HL-60 (cell line): ENCODE measurements around the gene PBX1.

ENCODE experiments used
- DNase-seq, 2 experiments: peaks; one replicate each; pipeline ENCODE4 v3.0.0-alpha.2; 2010 to 2020; ENCODE audit warnings: low read depth in 1 of 2, low spot score in 1 of 2
- H3K27ac ChIP-seq: fragments of 250-450 bp; sonication (Bioruptor Pico); replicated peaks from 2 replicates; pipeline ENCODE4 v1.5.1; 2020; ENCODE audit warnings: mild to moderate bottlenecking, moderate library complexity
- H3K27me3 ChIP-seq: fragments of 250-450 bp; sonication (Bioruptor Pico); 2 replicates; pipeline ENCODE4 v1.5.1; 2021; ENCODE audit warnings: mild to moderate bottlenecking, moderate library complexity; ENCODE audit not compliant: insufficient read depth, poor library complexity, severe bottlenecking
- H3K4me3 ChIP-seq: replicated peaks from 2 replicates; pipeline ENCODE4 v1.5.1; 2011; ENCODE audit warnings: mild to moderate bottlenecking, control low read depth, low read length; ENCODE audit not compliant: insufficient read depth
- CTCF ChIP-seq: IDR thresholded peaks from one replicate; pipeline ENCODE4 v1.5.1; 2011; ENCODE audit warnings: low read length, control low read depth, inconsistent platforms; ENCODE audit not compliant: insufficient read depth
- GABPA ChIP-seq: IDR thresholded peaks from 2 replicates; pipeline ENCODE4 v1.6.1; 2012; ENCODE audit warnings: low read depth
- POLR2AphosphoS5 ChIP-seq: IDR thresholded peaks from 2 replicates; pipeline ENCODE4 v1.6.1; 2012; ENCODE audit warnings: low read depth
- SPI1 ChIP-seq: IDR thresholded peaks from 2 replicates; pipeline ENCODE4 v1.6.1; 2012; ENCODE audit warnings: low read depth, mild to moderate bottlenecking, borderline replicate concordance
- TF ChIP-seq, protein P1 (sequence below): IDR thresholded peaks from 2 replicates; pipeline ENCODE4 v1.6.1; 2012; ENCODE audit warnings: low read depth; ENCODE audit not compliant: insufficient replicate concordance

PBX1 gene

DNA sequence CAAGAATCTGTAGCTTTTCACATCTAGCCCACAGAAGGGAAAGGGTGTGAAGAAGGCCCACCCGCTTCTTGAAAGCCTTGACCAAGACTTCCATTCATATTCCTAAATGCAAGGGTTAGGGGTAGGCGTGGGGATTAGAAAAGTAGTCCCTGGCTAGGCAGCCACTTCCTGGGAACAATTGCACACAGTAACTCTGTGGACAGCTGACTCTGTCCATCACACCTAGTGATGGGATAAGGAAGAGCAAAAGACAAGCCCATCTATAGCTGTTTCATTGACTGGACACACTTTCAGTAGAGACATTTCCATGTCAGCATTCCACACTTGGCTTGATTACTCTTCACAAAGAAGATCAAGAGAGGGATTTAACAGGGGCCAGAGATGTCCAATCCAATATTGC is 294.2 kb downstream of the PBX1 start:
- Histone ChIP-seq H3K27ac (no peak overlapping the region), H3K4me3 (no peak overlapping the region), H3K27me3 (no peaks in the 10 kb centered on the region)
- TF ChIP-seq, protein P1, sequence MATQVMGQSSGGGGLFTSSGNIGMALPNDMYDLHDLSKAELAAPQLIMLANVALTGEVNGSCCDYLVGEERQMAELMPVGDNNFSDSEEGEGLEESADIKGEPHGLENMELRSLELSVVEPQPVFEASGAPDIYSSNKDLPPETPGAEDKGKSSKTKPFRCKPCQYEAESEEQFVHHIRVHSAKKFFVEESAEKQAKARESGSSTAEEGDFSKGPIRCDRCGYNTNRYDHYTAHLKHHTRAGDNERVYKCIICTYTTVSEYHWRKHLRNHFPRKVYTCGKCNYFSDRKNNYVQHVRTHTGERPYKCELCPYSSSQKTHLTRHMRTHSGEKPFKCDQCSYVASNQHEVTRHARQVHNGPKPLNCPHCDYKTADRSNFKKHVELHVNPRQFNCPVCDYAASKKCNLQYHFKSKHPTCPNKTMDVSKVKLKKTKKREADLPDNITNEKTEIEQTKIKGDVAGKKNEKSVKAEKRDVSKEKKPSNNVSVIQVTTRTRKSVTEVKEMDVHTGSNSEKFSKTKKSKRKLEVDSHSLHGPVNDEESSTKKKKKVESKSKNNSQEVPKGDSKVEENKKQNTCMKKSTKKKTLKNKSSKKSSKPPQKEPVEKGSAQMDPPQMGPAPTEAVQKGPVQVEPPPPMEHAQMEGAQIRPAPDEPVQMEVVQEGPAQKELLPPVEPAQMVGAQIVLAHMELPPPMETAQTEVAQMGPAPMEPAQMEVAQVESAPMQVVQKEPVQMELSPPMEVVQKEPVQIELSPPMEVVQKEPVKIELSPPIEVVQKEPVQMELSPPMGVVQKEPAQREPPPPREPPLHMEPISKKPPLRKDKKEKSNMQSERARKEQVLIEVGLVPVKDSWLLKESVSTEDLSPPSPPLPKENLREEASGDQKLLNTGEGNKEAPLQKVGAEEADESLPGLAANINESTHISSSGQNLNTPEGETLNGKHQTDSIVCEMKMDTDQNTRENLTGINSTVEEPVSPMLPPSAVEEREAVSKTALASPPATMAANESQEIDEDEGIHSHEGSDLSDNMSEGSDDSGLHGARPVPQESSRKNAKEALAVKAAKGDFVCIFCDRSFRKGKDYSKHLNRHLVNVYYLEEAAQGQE: no peak
- TF ChIP-seq SPI1 (no peak), CTCF (no peak), GABPA (no peak), POLR2AphosphoS5 (no peak)
- DNase-seq: no peak

- DNase-seq: no peak
- H3K27ac ChIP-seq: no peak overlapping the region
- H3K27me3 ChIP-seq: no peaks in the 10 kb centered on the region
- TF ChIP-seq POLR2AphosphoS5 (no peak), GABPA (no peak), CTCF (no peak), SPI1 (no peak)
- TF ChIP-seq, protein P1: no peak
- H3K4me3 ChIP-seq: no peak overlapping the region
Measured at GRCh38 chr1:164855716-164856329, 296.8 kb downstream of the PBX1 start.

GRCh38 chr1:164856381-164856780 is 297.4 kb downstream of the PBX1 start:
- no peak for DNase-seq
- H3K27ac ChIP-seq: no peak overlapping the region
- no peak for TF ChIP-seq CTCF
- TF ChIP-seq SPI1: no peak
- TF ChIP-seq, protein P1: no peak
- no peak for TF ChIP-seq POLR2AphosphoS5
- no peak for TF ChIP-seq GABPA

More at GRCh38 chr1:164856381-164856780, 297.4 kb downstream of the PBX1 start:
- no peak overlapping the region for H3K4me3 ChIP-seq
- H3K27me3 ChIP-seq: no peaks in the 10 kb centered on the region
